HFFc6 (cell line): ENCODE results near the gene SKIDA1. TPM values are rescaled to one million over a fixed set of nuclear protein-coding genes. Genes with fewer than 3 reads are reported as not detected.

Experiments used
- DNase-seq: peaks from one replicate; pipeline ENCODE4 v3.0.0-alpha.2; 2018
- H3K27ac Mint-ChIP-seq: 2 replicates; pipeline ENCODE4 v1.8.0; 2020; ENCODE audit warnings: mild to moderate bottlenecking, mixed read lengths
- H3K27me3 Mint-ChIP-seq: 2 replicates; pipeline ENCODE4 v1.8.0; 2021; ENCODE audit warnings: mild to moderate bottlenecking, moderate library complexity, mixed read lengths; ENCODE audit not compliant: insufficient read depth
- H3K36me3 Mint-ChIP-seq: 2 replicates; pipeline ENCODE4 v1.8.0; 2021; ENCODE audit warnings: low read depth, mixed read lengths
- H3K4me1 Mint-ChIP-seq: 2 replicates; pipeline ENCODE4 v1.8.0; 2020; ENCODE audit warnings: low read depth, mixed read lengths
- H3K4me3 Mint-ChIP-seq: 2 replicates; pipeline ENCODE4 v1.8.0; 2020; ENCODE audit warnings: mild to moderate bottlenecking, moderate library complexity, mixed read lengths
- H3K9me3 Mint-ChIP-seq: 2 replicates; pipeline ENCODE4 v1.8.0; 2020; ENCODE audit warnings: mild to moderate bottlenecking, mixed read lengths
- CTCF ChIP-seq: fragments of 200-600 bp; sonication (generic); IDR thresholded peaks from 2 replicates; pipeline ENCODE4 v1.5.0; 2021; ENCODE audit warnings: antibody characterized with exemption, mild to moderate bottlenecking
- total RNA-seq, 6 experiments: library from RNA; stranded (reverse); fragmentation: NEBNext Ultra II Directional; extraction: Animal tissue kit (Norgen Biotek cat#: 25700); gene quantifications; 2 replicates in 1 of 6; 3 replicates in 5 of 6; pipeline ENCODE4 v1.2.3, GENCODE V29; 2021

Gene SKIDA1
- total RNA-seq, 6 experiments from 2014 or later = 0.35 to 0.71 (median 0.46) TPM

GRCh38 chr10:21530641-21531040 lies 5.2 kb upstream of the SKIDA1 start:
- Mint-ChIP-seq H3K9me3 (no peaks in the 10 kb centered on the region), H3K4me3 (no peak overlapping the region), H3K27me3 (peaks cover 1% of the 10 kb centered on the region; the same call in 1 of the 2 replicates), H3K36me3 (no peaks in the 10 kb centered on the region), H3K27ac (no peak overlapping the region), H3K4me1 (peaks cover 48% of the 10 kb centered on the region)
- no peak for TF ChIP-seq CTCF
- no peak for DNase-seq

- no peaks in the 10 kb centered on the region for H3K9me3 Mint-ChIP-seq
- H3K4me3 Mint-ChIP-seq = no peak overlapping the region
- TF ChIP-seq CTCF = no peak
- H3K27ac Mint-ChIP-seq = no peak overlapping the region
- DNase-seq = no peak
- H3K36me3 Mint-ChIP-seq = no peaks in the 10 kb centered on the region
- H3K27me3 Mint-ChIP-seq = peaks cover 1% of the 10 kb centered on the region; the same call in 1 of the 2 replicates
- H3K4me1 Mint-ChIP-seq = peaks cover 47% of the 10 kb centered on the region
Observed at GRCh38 chr10:21530168-21530567, 4.7 kb upstream of the SKIDA1 start.

- Mint-ChIP-seq H3K36me3 (no peaks in the 10 kb centered on the region), H3K4me1 (peaks cover 56% of the 10 kb centered on the region), H3K9me3 (no peaks in the 10 kb centered on the region), H3K27me3 (peaks cover 1% of the 10 kb centered on the region; the same call in 1 of the 2 replicates), H3K4me3 (peak overlapping the region; percentile 89), H3K27ac (peak overlapping the region; percentile 93; the same call in 1 of the 2 replicates)
- no peak for DNase-seq
- TF ChIP-seq CTCF = no peak
Observed at GRCh38 chr10:21529032-21529910, 3.8 kb upstream of the SKIDA1 start.

- H3K27ac Mint-ChIP-seq = peak overlapping the region; percentile 93
- H3K27me3 Mint-ChIP-seq = peaks cover 1% of the 10 kb centered on the region; the same call in 1 of the 2 replicates
- H3K4me1 Mint-ChIP-seq = peaks cover 62% of the 10 kb centered on the region
- no peaks in the 10 kb centered on the region for H3K9me3 Mint-ChIP-seq
- TF ChIP-seq CTCF = no peak
- H3K36me3 Mint-ChIP-seq = no peaks in the 10 kb centered on the region
- peak overlapping the region; percentile 89 for H3K4me3 Mint-ChIP-seq
- DNase-seq = no peak
Observed at GRCh38 chr10:21528236-21529031, 3.0 kb upstream of the SKIDA1 start.

- H3K36me3 Mint-ChIP-seq = no peaks in the 10 kb centered on the region
- no peak for DNase-seq
- H3K4me1 Mint-ChIP-seq = peaks cover 58% of the 10 kb centered on the region
Observed at GRCh38 chr10:21527598-21528235, 2.2 kb upstream of the SKIDA1 start.

More at GRCh38 chr10:21527598-21528235, 2.2 kb upstream of the SKIDA1 start:
- Mint-ChIP-seq H3K27me3 (peaks cover 1% of the 10 kb centered on the region; the same call in 1 of the 2 replicates), H3K4me3 (peak overlapping the region; percentile 89), H3K9me3 (no peaks in the 10 kb centered on the region), H3K27ac (peak overlapping the region; percentile 93)
- TF ChIP-seq CTCF = no peak
